DMS53 treated with DMSO at 0.1 percent for 48 hours (cell line): ENCODE results near the gene RFX8.
"Not testable (repeated sequence)": the region's sequence is repeated elsewhere in the genome, so short reads cannot be mapped to it uniquely, and the experiment has no call there.

Experiments used
- DNase-seq: peaks from one replicate; lab custom pipeline; 2025; ENCODE audit not compliant: unreplicated experiment; lab: John Stamatoyannopoulos, UW

RFX8 gene

DNA sequence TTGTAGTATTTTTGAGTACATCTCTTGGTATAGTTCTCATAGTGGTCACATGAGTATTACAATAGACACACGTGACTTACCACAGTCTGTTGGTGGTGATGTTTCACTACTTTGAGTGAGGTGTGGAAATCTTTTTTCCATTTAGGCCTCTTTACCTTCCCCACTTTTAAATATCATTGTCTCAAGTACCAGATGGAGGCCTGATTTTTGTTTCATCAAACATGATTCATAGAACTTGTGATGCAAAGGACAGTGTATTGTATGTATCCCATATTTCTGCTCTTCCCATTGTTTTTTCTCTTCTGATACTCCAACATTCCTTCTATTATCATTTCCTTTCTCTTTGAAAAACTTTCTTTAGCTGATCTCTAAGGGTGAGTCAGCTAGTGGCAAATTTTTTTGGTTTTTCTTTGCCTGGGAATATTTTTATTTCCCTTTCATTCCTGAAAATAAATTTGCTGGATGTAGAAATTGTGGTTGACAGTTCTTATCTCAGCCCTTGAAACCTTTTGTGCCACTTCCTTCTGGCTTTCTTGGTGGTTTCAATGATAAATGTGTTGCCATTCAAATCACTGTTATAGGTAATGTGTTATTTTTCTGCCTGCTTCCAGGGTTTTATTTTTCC is 32.8 kb downstream of the RFX8 start:
- no peak for DNase-seq

DNA sequence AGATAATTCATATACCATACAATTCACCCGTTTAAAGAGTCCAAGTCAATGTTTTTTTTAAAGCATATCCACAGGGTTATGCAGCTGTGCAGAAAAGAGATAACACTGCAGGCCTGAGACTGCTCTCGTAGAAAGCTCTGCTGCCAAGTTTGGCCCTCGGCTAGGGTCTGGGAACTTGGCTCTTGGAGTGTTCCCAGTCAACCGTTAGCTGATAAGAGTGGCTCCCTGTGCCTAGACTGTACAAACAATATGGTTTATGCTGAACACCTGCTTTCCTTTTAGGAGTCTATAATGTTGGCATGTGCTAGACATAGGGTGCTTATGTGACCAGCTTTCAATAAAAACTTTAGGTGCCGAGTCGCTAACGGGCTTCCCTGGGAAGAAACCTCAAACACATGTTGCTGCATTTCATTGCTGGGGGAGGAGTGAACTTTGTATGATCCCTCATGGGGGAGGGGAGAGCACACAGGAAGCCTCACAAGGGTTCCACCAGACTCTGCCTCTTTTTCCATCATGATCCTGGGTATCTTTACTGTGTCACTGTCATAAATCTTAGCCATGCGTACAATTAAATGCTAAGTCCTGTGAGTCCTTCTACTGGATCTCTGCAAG is 34.7 kb downstream of the RFX8 start:
- DNase-seq, result no peak

DNA sequence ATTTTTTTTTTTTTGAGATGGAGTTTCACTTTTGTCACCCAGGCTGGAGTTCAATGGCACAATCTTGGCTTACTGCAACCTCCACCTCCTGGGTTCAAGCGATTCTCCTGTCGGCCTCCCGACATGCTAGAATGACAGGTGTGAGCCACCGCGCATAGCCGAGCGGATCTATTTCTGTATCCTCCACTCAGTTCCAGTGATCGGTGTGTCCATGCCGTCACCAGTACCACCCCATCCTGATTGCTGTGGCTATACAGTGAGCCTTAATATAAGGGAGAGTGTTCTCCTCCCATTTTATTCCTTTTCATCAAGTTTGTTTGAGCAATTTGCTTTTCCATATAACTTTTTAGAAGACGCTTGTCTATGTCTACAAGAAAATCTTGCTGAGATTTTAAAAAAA is 35.2 kb downstream of the RFX8 start:
- DNase-seq, result no peak

GRCh38 chr2:101438555-101438954 is 36.4 kb downstream of the RFX8 start:
- DNase-seq, result not testable (repeated sequence)

- DNase-seq, result no peak
Measured at GRCh38 chr2:101435001-101435862, 39.7 kb downstream of the RFX8 start.

DNA sequence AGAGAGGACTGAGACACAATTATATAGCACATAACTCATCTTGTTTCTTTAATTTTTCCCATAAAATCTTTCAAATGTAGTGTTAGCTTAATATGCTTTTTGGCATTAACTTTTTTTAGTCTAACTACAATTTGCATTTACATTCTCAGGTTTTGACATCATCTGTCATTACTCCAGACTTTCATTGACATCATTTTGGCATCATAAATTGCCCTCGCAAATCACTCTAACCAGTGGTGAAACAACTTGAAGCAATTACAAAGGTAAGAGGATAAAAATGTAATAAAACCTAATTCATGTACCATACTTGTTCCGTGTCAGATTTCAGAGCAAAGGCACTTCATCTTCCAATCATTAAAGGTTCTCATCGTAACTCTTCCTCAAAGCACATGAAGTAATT is 41.4 kb downstream of the RFX8 start:
- DNase-seq, result no peak

DNA sequence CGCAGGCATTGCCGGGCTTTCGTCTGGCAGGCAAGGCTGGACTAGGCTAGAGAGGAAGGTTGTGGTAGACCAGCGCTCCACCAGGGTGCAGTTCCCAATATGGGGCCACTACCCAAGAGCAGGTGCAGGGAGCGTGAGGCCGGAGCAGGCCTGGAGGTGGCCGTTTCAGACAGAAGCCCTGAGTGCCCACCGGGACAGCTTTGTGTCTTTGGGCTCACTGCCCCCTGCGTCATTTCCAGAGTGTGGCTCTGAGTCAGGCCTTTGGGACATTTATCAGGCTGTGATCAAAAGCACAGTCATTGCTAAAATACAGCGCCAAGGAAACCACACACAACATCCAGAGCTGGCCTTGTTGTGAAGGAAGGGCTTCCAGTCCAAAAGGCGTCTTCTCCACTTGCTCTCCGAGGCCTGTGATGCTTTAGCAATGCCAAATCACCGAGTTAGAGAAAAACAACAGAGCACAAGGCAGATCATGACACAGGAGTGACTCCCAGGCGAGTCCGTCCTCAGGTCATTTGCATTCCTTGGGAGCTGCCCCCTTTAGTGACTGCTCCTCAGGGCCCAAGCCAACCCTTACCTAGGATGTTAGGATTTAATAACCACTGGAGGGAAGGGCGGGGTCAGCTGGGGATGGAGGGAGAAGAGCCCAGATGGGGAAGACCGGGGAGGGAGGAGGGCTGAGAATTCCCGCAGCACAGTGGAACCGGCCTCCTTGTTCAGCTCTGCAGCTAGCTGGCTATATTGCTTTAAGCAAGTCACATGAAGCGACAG is 42.3 kb downstream of the RFX8 start:
- DNase-seq, result no peak

DNA sequence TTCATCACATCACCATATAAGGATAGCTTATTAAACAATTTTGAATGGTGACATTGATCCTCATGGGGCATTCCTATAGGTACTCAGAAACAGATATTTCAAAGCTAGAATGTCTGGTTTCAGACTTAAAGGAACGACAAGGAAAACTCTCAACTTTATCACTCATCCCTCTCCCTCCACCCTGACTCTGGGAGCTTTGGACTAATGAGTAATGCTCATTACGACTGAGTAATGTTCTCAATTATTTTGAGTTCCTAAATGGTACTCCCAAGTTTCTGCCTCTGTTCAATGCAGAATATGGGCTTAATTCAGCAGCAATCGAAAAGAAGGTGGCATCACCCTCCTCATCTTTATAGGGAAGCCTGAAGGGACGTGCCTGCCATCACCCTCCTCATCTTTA is 43.4 kb downstream of the RFX8 start:
- no peak for DNase-seq

GRCh38 chr2:101430156-101430555 is 44.8 kb downstream of the RFX8 start:
- DNase-seq, result no peak

- no peak for DNase-seq
Measured at GRCh38 chr2:101429453-101429852, 45.5 kb downstream of the RFX8 start.

DNA sequence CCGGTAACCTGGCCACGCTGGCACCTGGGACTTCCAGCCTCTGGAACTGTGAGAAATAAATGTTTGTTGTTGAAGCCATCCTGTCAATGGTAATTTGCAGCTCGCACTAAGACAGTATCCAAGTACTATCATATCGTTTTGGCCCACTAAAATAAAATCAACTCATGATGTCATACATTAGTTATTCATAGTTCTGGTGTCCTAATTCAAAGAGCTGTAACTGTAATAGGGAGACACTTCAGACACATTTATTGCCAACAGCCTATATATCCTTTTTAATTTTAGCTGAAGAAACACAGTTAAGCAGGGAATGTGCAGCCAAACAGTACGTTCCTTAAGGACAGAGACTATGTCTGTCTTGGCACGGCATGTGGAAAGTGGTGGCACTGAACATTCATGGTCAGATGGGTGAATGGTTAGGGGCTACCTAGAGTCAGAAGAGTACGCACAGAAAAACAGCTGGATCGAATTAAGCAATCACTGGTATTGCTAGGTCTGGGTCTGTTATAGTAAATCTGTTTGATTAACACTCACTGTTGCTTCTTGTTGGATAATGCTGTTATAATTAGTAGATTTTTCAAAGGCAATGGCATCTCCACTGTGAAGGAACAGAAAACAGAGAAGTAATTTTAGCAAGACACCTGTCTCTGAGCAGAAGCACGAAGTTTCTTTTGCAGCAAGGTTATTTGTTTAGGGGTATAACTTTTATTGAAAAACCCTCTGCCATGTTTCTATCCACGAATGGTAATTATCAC is 46.3 kb downstream of the RFX8 start:
- no peak for DNase-seq

GRCh38 chr2:101427743-101428142 is 47.2 kb downstream of the RFX8 start:
- no peak for DNase-seq

DNA sequence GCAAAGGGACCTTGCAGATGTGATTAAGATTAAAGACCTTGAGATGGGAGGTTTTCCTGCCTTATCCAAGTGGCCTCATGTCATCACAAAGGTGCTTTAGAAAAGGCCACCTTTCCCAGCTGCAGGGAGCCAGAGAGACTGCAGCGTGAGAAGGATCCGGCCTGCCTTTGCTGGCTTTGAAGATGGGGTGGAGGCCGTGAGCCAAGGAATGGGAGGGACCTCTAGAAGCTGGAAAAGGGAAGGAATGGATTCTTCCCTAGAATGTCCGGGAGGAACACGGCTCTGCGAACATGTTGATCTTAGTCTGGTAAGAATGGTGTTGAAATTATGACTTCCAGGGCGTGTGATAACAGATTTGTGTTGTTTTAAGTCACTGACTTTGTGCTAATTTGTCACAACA is 47.7 kb downstream of the RFX8 start:
- no peak for DNase-seq

GRCh38 chr2:101426822-101427221 is 48.1 kb downstream of the RFX8 start:
- no peak for DNase-seq

DNA sequence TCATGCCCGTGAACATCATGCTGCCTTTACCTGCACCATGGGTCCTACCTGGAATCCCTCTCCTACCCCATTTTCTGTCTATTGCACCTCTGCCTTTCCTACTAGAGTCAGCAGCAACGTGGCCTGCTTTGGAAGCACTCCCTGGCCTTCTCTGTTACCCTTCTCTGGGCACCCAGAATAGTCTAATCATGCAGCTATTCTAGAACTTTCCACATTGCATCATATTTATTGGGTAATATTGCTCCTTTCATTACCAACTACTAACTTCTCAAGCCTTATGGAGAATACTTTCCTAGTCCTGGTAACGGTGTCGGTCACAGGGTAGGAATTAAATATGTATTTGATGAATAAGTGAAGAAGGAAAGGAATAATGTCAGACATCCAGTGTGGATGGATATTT is 54.3 kb downstream of the RFX8 start:
- no peak for DNase-seq

DNA sequence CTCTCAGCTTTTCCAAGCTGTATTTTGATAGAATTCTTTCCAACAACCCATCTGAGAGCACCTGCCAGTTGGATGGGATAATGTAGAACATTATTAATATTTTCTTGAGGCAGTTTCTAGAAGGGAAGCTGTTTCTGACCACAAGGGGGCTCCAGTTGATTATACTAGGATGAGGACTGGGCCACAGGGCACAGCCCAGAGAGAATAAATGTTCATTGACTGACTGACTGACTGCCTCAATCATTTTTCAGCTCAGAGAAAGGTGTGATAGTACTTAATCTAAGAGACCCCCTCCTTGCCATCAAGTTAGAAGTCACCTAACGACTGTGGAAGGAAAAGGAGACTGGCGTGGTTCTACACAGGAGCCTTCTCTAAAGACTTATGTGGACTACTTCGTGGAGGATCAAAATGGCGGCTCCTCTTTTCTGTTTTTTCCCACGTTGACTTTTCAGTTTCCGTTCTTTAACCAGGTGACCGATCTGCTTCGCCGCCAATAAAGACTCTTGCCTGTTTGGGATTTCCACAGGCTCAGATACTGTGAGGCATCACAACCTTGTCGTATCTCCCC is 55.7 kb downstream of the RFX8 start:
- peak; percentile 74 for DNase-seq

DNA sequence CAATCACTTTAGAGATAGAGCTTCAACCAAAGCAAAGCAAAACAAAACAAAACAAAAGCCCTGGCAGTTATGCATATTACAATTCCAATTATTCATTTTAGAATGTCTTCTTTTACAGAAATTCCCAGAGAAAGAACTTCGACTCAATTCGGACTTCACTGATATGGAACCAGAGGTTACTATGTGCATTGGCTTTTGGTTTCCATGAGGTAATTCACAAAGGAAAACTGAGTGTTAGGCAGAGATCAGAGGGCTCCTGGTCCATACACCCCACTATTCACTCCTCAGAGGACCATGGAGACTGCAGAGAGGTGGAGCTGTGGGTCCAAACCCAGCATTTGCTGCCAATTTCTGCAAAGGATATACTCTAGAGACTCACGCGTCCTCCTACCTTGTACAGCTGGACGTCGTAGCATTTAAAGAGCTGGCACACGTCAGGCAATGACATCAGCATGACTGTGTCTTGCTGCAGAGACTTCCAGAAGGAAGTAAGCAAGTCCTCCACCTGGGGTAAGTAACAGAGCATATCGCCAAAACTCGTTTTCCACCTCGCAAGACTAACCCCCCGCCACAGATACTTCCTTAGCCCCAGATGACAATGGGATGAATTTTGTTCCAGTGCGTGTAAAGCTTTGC is 56.3 kb downstream of the RFX8 start:
- DNase-seq, result no peak

DNA sequence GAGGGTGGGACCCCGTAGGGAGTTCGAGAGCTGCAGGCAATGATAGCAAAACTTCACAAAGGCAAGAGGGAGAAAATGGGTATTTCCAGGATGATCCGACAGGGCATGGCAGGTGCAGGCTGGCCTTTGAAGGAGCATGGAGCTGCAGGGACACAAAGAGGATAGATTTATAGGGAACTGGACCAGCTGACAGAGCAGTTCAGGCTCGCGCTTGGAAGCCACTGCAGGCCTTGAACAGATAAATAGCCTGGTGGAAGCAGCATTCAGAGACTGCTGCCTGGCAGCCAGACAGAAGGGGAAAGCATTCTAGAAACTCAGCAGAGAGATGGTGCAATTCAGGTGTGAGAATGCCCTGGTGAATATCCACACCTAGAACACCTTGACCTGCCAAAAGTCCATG is 58.3 kb downstream of the RFX8 start:
- DNase-seq, result no peak

GRCh38 chr2:101415884-101416283 is 59.0 kb downstream of the RFX8 start:
- DNase-seq, result no peak

GRCh38 chr2:101415220-101415619 is 59.7 kb downstream of the RFX8 start:
- no peak for DNase-seq
